Activated CD4-positive, alpha-beta T cell treated with anti-CD3 and anti-CD28 coated beads, Interleukin-2, amount 50 U/mL, for 48 hours (primary cell): Measurements from ENCODE around the gene FGFR2.

Experiments
- DNase-seq, 2 experiments: peaks; one replicate each; pipeline ENCODE4 v3.0.0-alpha.2; 2020

FGFR2 gene

GRCh38 chr10:121551210-121551885, 46.9 kb downstream of the FGFR2 start:
- DNase-seq: no peak

GRCh38 chr10:121544301-121544869, 53.9 kb downstream of the FGFR2 start:
- no peak for DNase-seq

- DNase-seq: no peak
Measured at GRCh38 chr10:121543545-121543944, 54.7 kb downstream of the FGFR2 start.

GRCh38 chr10:121541450-121542120, 56.7 kb downstream of the FGFR2 start:
- no peak for DNase-seq

- DNase-seq: no peak
Measured at GRCh38 chr10:121540732-121541395, 57.4 kb downstream of the FGFR2 start.

GRCh38 chr10:121539786-121540185, 58.5 kb downstream of the FGFR2 start:
- no peak for DNase-seq

- DNase-seq: no peak
Measured at GRCh38 chr10:121536310-121536913, 61.8 kb downstream of the FGFR2 start.

GRCh38 chr10:121535381-121535780, 62.9 kb downstream of the FGFR2 start:
- no peak for DNase-seq

GRCh38 chr10:121532292-121532864, 65.9 kb downstream of the FGFR2 start:
- no peak for DNase-seq

- no peak for DNase-seq
Measured at GRCh38 chr10:121531830-121532178, 66.4 kb downstream of the FGFR2 start.

GRCh38 chr10:121531076-121531829, 67.0 kb downstream of the FGFR2 start:
- DNase-seq: no peak

- no peak for DNase-seq
Measured at GRCh38 chr10:121530481-121531075, 67.7 kb downstream of the FGFR2 start.

GRCh38 chr10:121527690-121528089, 70.6 kb downstream of the FGFR2 start:
- no peak for DNase-seq

- no peak for DNase-seq
Measured at GRCh38 chr10:121526801-121527221, 71.4 kb downstream of the FGFR2 start.

- no peak for DNase-seq
Measured at GRCh38 chr10:121526135-121526790, 72.0 kb downstream of the FGFR2 start.

GRCh38 chr10:121525251-121526134, 72.8 kb downstream of the FGFR2 start:
- no peak for DNase-seq

- DNase-seq: no peak
Measured at GRCh38 chr10:121524157-121524817, 74.0 kb downstream of the FGFR2 start.

GRCh38 chr10:121522831-121523230, 75.4 kb downstream of the FGFR2 start:
- DNase-seq: no peak

- DNase-seq: no peak
Measured at GRCh38 chr10:121521794-121522556, 76.3 kb downstream of the FGFR2 start.
